ENCODE results near the gene PRSS56.

- TF ChIP-seq CTCF (optimal IDR thresholded peaks at IDR 0.05 in 1 of 3, IDR thresholded peaks at IDR 0.05 in 1 of 3, conservative IDR thresholded peaks at IDR 0.05 in 1 of 3; ENCODE audit: extremely low read depth in 1 of 3, insufficient read depth in 2 of 3, low read length in 3 of 3) (no peak), EZH2 (IDR thresholded peaks at IDR 0.05; ENCODE audit: low read length) (no peak)
Observed at GRCh38 chr2:232551776-232552175, 31.6 kb downstream of the PRSS56 start.
